HG03460 (cell line): Measurements from ENCODE around the gene STRADA.
A peak's percentile ranks its signal among the peaks of the same experiment; 100 is the strongest.

Experiments used
- ATAC-seq: cut with Tn5 transposase; IDR thresholded peaks from one replicate; pipeline ENCODE4 v1.9.1; 2021; ENCODE audit not compliant: unreplicated experiment

STRADA gene

GRCh38 chr17:63701868-63702720 lies 39.5 kb downstream of the STRADA start:
- ATAC-seq, result no peak

GRCh38 chr17:63701456-63701820 lies 40.2 kb downstream of the STRADA start:
- no peak for ATAC-seq

- no peak for ATAC-seq
These were observed 40.8 kb downstream of the STRADA start for GRCh38 chr17:63700528-63701455.

- peak; percentile 12 for ATAC-seq
These were observed 41.7 kb downstream of the STRADA start, which contains the start of gene LIMD2 for GRCh38 chr17:63699638-63700527. Gene LIMD2, minus strand, starts transcription at chr17:63700125. Its CDS starts 827 bp downstream, at chr17:63699298.

- ATAC-seq, result peak; percentile 31
These were observed 42.5 kb downstream of the STRADA start for GRCh38 chr17:63698886-63699637.

GRCh38 chr17:63698381-63698885 lies 43.2 kb downstream of the STRADA start:
- no peak for ATAC-seq

GRCh38 chr17:63697341-63698286 lies 44.0 kb downstream of the STRADA start:
- no peak for ATAC-seq

GRCh38 chr17:63696381-63696961 lies 45.1 kb downstream of the STRADA start:
- no peak for ATAC-seq

- no peak for ATAC-seq
These were observed 45.7 kb downstream of the STRADA start for GRCh38 chr17:63695889-63696288.

- ATAC-seq, result no peak
These were observed 46.4 kb downstream of the STRADA start for GRCh38 chr17:63694950-63695773.

GRCh38 chr17:63694229-63694949 lies 47.2 kb downstream of the STRADA start:
- no peak for ATAC-seq

- ATAC-seq, result no peak
These were observed 48.0 kb downstream of the STRADA start for GRCh38 chr17:63693411-63694113.

GRCh38 chr17:63692195-63692816 lies 49.3 kb downstream of the STRADA start:
- no peak for ATAC-seq

GRCh38 chr17:63689479-63689878 lies 52.1 kb downstream of the STRADA start:
- no peak for ATAC-seq

- no peak for ATAC-seq
These were observed 53.1 kb downstream of the STRADA start for GRCh38 chr17:63688396-63689020.
